Fibroblast of pulmonary artery (primary cell): ENCODE results near the gene GDAP1L1.

ENCODE experiments used
- DNase-seq: peaks from one replicate; pipeline ENCODE4 v3.0.0-alpha.2; 2010; ENCODE audit warnings: low read depth
- H3K4me3 ChIP-seq: replicated peaks from 2 replicates; pipeline ENCODE4 v1.5.1; 2011; ENCODE audit warnings: low read depth, mild to moderate bottlenecking, control low read depth, low read length, moderate library complexity
- TF ChIP-seq, protein P1 (sequence below): IDR thresholded peaks from 2 replicates; pipeline ENCODE4 v1.5.1; 2011; ENCODE audit warnings: mild to moderate bottlenecking, control low read depth, low read length, inconsistent platforms; ENCODE audit errors: missing control alignments

Gene GDAP1L1

GRCh38 chr20:44204832-44205215 is 42.3 kb upstream of the GDAP1L1 start:
- no peak for DNase-seq
- TF ChIP-seq, protein P1, sequence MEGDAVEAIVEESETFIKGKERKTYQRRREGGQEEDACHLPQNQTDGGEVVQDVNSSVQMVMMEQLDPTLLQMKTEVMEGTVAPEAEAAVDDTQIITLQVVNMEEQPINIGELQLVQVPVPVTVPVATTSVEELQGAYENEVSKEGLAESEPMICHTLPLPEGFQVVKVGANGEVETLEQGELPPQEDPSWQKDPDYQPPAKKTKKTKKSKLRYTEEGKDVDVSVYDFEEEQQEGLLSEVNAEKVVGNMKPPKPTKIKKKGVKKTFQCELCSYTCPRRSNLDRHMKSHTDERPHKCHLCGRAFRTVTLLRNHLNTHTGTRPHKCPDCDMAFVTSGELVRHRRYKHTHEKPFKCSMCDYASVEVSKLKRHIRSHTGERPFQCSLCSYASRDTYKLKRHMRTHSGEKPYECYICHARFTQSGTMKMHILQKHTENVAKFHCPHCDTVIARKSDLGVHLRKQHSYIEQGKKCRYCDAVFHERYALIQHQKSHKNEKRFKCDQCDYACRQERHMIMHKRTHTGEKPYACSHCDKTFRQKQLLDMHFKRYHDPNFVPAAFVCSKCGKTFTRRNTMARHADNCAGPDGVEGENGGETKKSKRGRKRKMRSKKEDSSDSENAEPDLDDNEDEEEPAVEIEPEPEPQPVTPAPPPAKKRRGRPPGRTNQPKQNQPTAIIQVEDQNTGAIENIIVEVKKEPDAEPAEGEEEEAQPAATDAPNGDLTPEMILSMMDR = no peak

DNA sequence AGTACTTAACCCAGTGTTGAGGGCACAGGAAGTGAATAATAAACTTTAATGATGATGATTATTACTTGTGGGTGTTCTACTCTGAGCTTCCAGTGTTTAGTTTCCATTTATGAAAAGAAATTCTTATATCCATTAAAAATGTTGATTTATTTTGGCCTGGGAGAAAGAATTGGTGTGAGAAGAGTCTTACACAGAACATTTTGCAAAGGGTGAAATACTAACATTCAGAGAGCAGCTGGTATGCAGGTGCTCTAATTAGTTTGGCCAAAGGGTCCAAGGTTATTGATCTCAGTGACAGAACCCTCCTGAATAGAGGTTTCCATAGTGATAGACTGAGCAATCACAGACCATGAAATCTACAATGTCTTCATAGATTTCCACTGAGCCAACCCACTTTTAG is 41.0 kb upstream of the GDAP1L1 start:
- H3K4me3 ChIP-seq = no peak overlapping the region
- no peak for DNase-seq
- TF ChIP-seq, protein P1 = no peak

More at GRCh38 chr20:44204832-44205215, 42.3 kb upstream of the GDAP1L1 start:
- H3K4me3 ChIP-seq = no peak overlapping the region

- no peak for DNase-seq
- TF ChIP-seq, protein P1 = no peak
- H3K4me3 ChIP-seq = no peak overlapping the region
These were observed 39.9 kb upstream of the GDAP1L1 start for GRCh38 chr20:44207126-44207723.

DNA sequence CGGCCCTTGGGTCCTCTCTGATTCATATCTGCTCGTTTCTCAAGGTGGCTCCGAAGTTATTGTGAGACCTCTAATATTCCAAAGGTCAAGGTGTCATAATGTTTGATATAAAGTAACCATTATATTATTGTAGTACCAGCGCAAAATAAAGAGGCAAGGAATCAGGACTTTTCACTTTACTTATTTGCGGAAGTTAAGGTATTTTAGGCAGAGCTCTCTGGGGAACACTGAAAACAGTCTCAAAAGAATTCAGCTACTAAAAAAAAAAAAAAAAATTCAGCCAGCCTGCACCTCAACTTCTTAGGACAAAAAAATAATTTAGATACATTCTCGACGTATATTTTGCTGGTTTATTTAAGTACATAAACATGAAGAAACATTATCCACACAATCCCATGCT is 38.9 kb upstream of the GDAP1L1 start:
- no peak for DNase-seq
- H3K4me3 ChIP-seq = peak overlapping the region; percentile 95
- TF ChIP-seq, protein P1 = no peak

GRCh38 chr20:44208770-44209169 is 38.3 kb upstream of the GDAP1L1 start:
- TF ChIP-seq, protein P1 = no peak
- peak overlapping the region; percentile 95 for H3K4me3 ChIP-seq
- DNase-seq = no peak

- peak overlapping the region; percentile 95 for H3K4me3 ChIP-seq
- TF ChIP-seq, protein P1 = no peak
- DNase-seq = peak; percentile 36
These were observed 37.3 kb upstream of the GDAP1L1 start for GRCh38 chr20:44209686-44210405.
